ENCODE measurements around the gene SMAD4. TPM values are rescaled to one million over a fixed set of nuclear protein-coding genes. Genes with fewer than 3 reads are reported as not detected.

The SMAD4 gene
- total and polyA plus RNA-seq, 2 of the 8 experiments (the other 6 are each of a cell fraction or from before 2014, with no cell fraction given), result 86.5 to 139 TPM

DNA sequence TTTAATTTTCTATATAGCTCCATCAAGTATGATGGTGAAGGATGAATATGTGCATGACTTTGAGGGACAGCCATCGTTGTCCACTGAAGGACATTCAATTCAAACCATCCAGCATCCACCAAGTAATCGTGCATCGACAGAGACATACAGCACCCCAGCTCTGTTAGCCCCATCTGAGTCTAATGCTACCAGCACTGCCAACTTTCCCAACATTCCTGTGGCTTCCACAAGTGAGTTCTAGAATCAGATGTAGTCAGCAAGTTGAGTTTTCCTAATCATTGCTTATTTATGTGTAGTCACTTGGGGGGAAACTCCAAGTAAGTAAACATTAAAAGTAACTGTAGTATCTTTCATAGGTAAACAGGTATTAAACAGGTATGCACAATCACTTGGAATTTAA is 24.8 kb downstream of the SMAD4 start (continued):
- TF ChIP-seq CHD2 (IDR thresholded peaks at IDR 0.05; ENCODE audit: low read length), result no peak
- no peak for TF ChIP-seq RFX5 (IDR thresholded peaks at IDR 0.05; ENCODE audit: borderline replicate concordance, low read depth, low read length)
- TF ChIP-seq BRCA1 (IDR thresholded peaks at IDR 0.05; ENCODE audit: low read depth, low read length), result no peak
- no peak for TF ChIP-seq RBBP5 (IDR thresholded peaks at IDR 0.05; ENCODE audit: borderline replicate concordance, low read depth, low read length)
- TF ChIP-seq, protein P1, sequence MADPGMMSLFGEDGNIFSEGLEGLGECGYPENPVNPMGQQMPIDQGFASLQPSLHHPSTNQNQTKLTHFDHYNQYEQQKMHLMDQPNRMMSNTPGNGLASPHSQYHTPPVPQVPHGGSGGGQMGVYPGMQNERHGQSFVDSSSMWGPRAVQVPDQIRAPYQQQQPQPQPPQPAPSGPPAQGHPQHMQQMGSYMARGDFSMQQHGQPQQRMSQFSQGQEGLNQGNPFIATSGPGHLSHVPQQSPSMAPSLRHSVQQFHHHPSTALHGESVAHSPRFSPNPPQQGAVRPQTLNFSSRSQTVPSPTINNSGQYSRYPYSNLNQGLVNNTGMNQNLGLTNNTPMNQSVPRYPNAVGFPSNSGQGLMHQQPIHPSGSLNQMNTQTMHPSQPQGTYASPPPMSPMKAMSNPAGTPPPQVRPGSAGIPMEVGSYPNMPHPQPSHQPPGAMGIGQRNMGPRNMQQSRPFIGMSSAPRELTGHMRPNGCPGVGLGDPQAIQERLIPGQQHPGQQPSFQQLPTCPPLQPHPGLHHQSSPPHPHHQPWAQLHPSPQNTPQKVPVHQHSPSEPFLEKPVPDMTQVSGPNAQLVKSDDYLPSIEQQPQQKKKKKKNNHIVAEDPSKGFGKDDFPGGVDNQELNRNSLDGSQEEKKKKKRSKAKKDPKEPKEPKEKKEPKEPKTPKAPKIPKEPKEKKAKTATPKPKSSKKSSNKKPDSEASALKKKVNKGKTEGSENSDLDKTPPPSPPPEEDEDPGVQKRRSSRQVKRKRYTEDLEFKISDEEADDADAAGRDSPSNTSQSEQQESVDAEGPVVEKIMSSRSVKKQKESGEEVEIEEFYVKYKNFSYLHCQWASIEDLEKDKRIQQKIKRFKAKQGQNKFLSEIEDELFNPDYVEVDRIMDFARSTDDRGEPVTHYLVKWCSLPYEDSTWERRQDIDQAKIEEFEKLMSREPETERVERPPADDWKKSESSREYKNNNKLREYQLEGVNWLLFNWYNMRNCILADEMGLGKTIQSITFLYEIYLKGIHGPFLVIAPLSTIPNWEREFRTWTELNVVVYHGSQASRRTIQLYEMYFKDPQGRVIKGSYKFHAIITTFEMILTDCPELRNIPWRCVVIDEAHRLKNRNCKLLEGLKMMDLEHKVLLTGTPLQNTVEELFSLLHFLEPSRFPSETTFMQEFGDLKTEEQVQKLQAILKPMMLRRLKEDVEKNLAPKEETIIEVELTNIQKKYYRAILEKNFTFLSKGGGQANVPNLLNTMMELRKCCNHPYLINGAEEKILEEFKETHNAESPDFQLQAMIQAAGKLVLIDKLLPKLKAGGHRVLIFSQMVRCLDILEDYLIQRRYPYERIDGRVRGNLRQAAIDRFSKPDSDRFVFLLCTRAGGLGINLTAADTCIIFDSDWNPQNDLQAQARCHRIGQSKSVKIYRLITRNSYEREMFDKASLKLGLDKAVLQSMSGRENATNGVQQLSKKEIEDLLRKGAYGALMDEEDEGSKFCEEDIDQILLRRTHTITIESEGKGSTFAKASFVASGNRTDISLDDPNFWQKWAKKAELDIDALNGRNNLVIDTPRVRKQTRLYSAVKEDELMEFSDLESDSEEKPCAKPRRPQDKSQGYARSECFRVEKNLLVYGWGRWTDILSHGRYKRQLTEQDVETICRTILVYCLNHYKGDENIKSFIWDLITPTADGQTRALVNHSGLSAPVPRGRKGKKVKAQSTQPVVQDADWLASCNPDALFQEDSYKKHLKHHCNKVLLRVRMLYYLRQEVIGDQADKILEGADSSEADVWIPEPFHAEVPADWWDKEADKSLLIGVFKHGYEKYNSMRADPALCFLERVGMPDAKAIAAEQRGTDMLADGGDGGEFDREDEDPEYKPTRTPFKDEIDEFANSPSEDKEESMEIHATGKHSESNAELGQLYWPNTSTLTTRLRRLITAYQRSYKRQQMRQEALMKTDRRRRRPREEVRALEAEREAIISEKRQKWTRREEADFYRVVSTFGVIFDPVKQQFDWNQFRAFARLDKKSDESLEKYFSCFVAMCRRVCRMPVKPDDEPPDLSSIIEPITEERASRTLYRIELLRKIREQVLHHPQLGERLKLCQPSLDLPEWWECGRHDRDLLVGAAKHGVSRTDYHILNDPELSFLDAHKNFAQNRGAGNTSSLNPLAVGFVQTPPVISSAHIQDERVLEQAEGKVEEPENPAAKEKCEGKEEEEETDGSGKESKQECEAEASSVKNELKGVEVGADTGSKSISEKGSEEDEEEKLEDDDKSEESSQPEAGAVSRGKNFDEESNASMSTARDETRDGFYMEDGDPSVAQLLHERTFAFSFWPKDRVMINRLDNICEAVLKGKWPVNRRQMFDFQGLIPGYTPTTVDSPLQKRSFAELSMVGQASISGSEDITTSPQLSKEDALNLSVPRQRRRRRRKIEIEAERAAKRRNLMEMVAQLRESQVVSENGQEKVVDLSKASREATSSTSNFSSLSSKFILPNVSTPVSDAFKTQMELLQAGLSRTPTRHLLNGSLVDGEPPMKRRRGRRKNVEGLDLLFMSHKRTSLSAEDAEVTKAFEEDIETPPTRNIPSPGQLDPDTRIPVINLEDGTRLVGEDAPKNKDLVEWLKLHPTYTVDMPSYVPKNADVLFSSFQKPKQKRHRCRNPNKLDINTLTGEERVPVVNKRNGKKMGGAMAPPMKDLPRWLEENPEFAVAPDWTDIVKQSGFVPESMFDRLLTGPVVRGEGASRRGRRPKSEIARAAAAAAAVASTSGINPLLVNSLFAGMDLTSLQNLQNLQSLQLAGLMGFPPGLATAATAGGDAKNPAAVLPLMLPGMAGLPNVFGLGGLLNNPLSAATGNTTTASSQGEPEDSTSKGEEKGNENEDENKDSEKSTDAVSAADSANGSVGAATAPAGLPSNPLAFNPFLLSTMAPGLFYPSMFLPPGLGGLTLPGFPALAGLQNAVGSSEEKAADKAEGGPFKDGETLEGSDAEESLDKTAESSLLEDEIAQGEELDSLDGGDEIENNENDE (IDR thresholded peaks at IDR 0.05; ENCODE audit: insufficient replicate concordance, low read length), result no peak
- TF ChIP-seq EGR1 (IDR thresholded peaks at IDR 0.05; ENCODE audit: borderline replicate concordance, low read depth, low read length), result no peak
- no peak for TF ChIP-seq KDM5A (IDR thresholded peaks at IDR 0.05; ENCODE audit: low read length)

Data from H1 (cell line).